SK-N-SH (cell line): ENCODE measurements around the gene CRYBA1. TPM values are rescaled to one million over a fixed set of nuclear protein-coding genes. Genes with fewer than 3 reads are reported as not detected.

Experiments used
- CTCF ChIA-PET: fragments of 300-600, 350-600 bp; formaldehyde crosslinking; extraction: SDS; loops from one replicate; lab custom pipeline; 2021; lab: Yijun Ruan, JAX
- POLR2A ChIA-PET: fragments of 350-600 bp; sonication (Branson Sonifier 250); formaldehyde crosslinking; extraction: SDS; loops from one replicate; lab custom pipeline; 2020; ENCODE audit warnings: antibody characterized with exemption, inconsistent platforms; lab: Yijun Ruan, JAX
- DNase-seq: peaks from one replicate; pipeline ENCODE4 v3.0.0; 2012
- H2AFZ ChIP-seq: fragments of 200-600 bp; sonication (generic); 2 replicates; pipeline ENCODE4 v1.8.1; 2016; ENCODE audit warnings: antibody characterized with exemption, mild to moderate bottlenecking, low read depth
- H3F3A ChIP-seq: fragments of 200-600 bp; sonication (generic); replicated peaks from 2 replicates; pipeline ENCODE3; 2016; ENCODE audit warnings: antibody characterized with exemption, mild to moderate bottlenecking; ENCODE audit not compliant: insufficient read depth
- H3K27ac ChIP-seq, 2 experiments: fragments of 200-500 bp in 1 of 2; fragments of 200-600 bp in 1 of 2; sonication (Bioruptor generic) in 1 of 2; sonication (generic), shearing (Covaris generic) in 1 of 2; 2 replicates each; pipeline versions ENCODE4 v1.5.1 to v1.6.1; 2014 to 2016; ENCODE audit warnings: low read depth in 2 of 2, inconsistent platforms in 1 of 2, low read length in 1 of 2, mild to moderate bottlenecking in 1 of 2, mixed read lengths in 1 of 2
- H3K27me3 ChIP-seq: fragments of 200-600 bp; sonication (generic), shearing (Covaris generic); 2 replicates; pipeline ENCODE4 v1.6.1; 2016; ENCODE audit warnings: mixed run types; ENCODE audit not compliant: insufficient read depth
- H3K36me3 ChIP-seq, 2 experiments: fragments of 200-500 bp in 1 of 2; fragments of 200-600 bp in 1 of 2; sonication (Bioruptor generic) in 1 of 2; sonication (generic) in 1 of 2; replicated peaks in 1 of 2; 2 replicates each; pipeline versions ENCODE3 to v1.5.1; 2014 to 2016; ENCODE audit warnings: low read length in 1 of 2, mild to moderate bottlenecking in 1 of 2; ENCODE audit not compliant: insufficient read depth in 2 of 2, control insufficient read depth in 1 of 2
- H3K4me1 ChIP-seq, 2 experiments: fragments of 200-500 bp in 1 of 2; fragments of 200-600 bp in 1 of 2; sonication (Bioruptor generic) in 1 of 2; sonication (generic), shearing (Covaris generic) in 1 of 2; 2 replicates each; pipeline versions ENCODE4 v1.5.1 to v1.6.1; 2014 to 2016; ENCODE audit warnings: low read depth in 1 of 2, low read length in 1 of 2, mixed run types in 1 of 2; ENCODE audit not compliant: insufficient read depth in 2 of 2, control insufficient read depth in 1 of 2
- H3K4me2 ChIP-seq: fragments of 200-600 bp; sonication (generic), shearing (Covaris generic); 2 replicates; pipeline ENCODE4 v1.6.1; 2017; ENCODE audit warnings: mixed run types
- H3K4me3 ChIP-seq, 2 experiments: fragments of 200-500 bp in 1 of 2; fragments of 200-600 bp in 1 of 2; sonication (Bioruptor generic) in 1 of 2; sonication (generic), shearing (Covaris generic) in 1 of 2; 2 replicates each; pipeline versions ENCODE4 v1.5.1 to v1.8.1; 2014 to 2016; ENCODE audit warnings: low read depth in 2 of 2, inconsistent platforms in 1 of 2, low read length in 1 of 2, mild to moderate bottlenecking in 1 of 2, mixed read lengths in 1 of 2, moderate library complexity in 1 of 2
- H3K79me2 ChIP-seq: fragments of 200-600 bp; sonication (generic); 2 replicates; pipeline ENCODE4 v1.8.1; 2017; ENCODE audit warnings: mild to moderate bottlenecking; ENCODE audit not compliant: insufficient read depth
- H3K9ac ChIP-seq: fragments of 200-600 bp; sonication (generic); 2 replicates; pipeline ENCODE4 v1.6.1; 2017; ENCODE audit warnings: mixed run types
- H3K9me2 ChIP-seq: fragments of 200-600 bp; sonication (generic); 2 replicates; pipeline ENCODE4 v1.6.1; 2017; ENCODE audit warnings: mixed run types
- H3K9me3 ChIP-seq: fragments of 200-600 bp; sonication (generic); 2 replicates; pipeline ENCODE4 v1.6.1; 2017; ENCODE audit warnings: mixed run types, mild to moderate bottlenecking, moderate library complexity
- H4K20me1 ChIP-seq: fragments of 200-600 bp; sonication (generic); 2 replicates; pipeline ENCODE4 v1.6.1; 2017; ENCODE audit warnings: mild to moderate bottlenecking, mixed run types; ENCODE audit not compliant: insufficient read depth
- CTCF ChIP-seq: fragments of 200-600 bp; sonication (generic); IDR thresholded peaks from 2 replicates; pipeline ENCODE4 v1.6.1; 2017; ENCODE audit warnings: antibody characterized with exemption, mild to moderate bottlenecking, moderate library complexity
- ELF1 ChIP-seq: IDR thresholded peaks from 2 replicates; pipeline ENCODE4 v1.4.0; 2012
- EP300 ChIP-seq, 2 experiments: IDR thresholded peaks; 2 replicates each; pipeline versions ENCODE4 v1.4.0 to v1.6.1; 2012; ENCODE audit warnings: borderline replicate concordance in 1 of 2, low read depth in 1 of 2, low read length in 1 of 2
- EZH2phosphoT487 ChIP-seq: fragments of 200-600 bp; sonication (generic); IDR thresholded peaks from 2 replicates; pipeline ENCODE4 v1.6.1; 2017; ENCODE audit warnings: low read depth, mixed run types, mild to moderate bottlenecking, antibody characterized with exemption, moderate library complexity, borderline replicate concordance
- FOXJ3 ChIP-seq: sonication (generic); formaldehyde crosslinking; IDR thresholded peaks from 2 replicates; pipeline ENCODE4 v1.5.1; 2020; ENCODE audit warnings: mild to moderate bottlenecking, missing genetic modification reagents
- JUND ChIP-seq: IDR thresholded peaks from 2 replicates; pipeline ENCODE4 v1.4.0; 2012
- MXI1 ChIP-seq: IDR thresholded peaks from 2 replicates; pipeline ENCODE4 v1.6.1; 2012; ENCODE audit warnings: mild to moderate bottlenecking, low read depth, low read length, improper control_type of control experiment
- POLR2AphosphoS5 ChIP-seq: IDR thresholded peaks from 2 replicates; pipeline ENCODE4 v1.6.1; 2012; ENCODE audit warnings: low read depth, low read length
- RAD21 ChIP-seq: IDR thresholded peaks from 2 replicates; pipeline ENCODE4 v1.6.1; 2012; ENCODE audit warnings: mild to moderate bottlenecking, low read length
- RFX5 ChIP-seq: IDR thresholded peaks from 2 replicates; pipeline ENCODE4 v1.6.1; 2012; ENCODE audit warnings: mild to moderate bottlenecking, improper control_type of control experiment, low read length
- RXRA ChIP-seq: IDR thresholded peaks from 2 replicates; pipeline ENCODE4 v1.4.0; 2012; ENCODE audit warnings: low read depth, mild to moderate bottlenecking, borderline replicate concordance
- TAF1 ChIP-seq: IDR thresholded peaks from 2 replicates; pipeline ENCODE4 v1.6.1; 2012; ENCODE audit warnings: low read depth, mild to moderate bottlenecking, low read length, moderate library complexity, borderline replicate concordance
- TCF12 ChIP-seq: IDR thresholded peaks from 2 replicates; pipeline ENCODE4 v1.4.0; 2012
- WGBS: methylation state at CpG from one replicate; pipeline ENCODE4 v1.1.6; 2017; ENCODE audit warnings: low lambda C conversion rate; 5-methylcytosine and 5-hydroxymethylcytosine counted together
- polyA plus RNA-seq, 3 experiments: library from polyadenylated mRNA; depleted of rRNA; stranded (reverse); fragments of >200 nt; gene quantifications; 2 replicates each; pipeline ENCODE4 v1.2.3, GENCODE V29; 2012
- TF ChIP-seq, protein P1 (sequence below): IDR thresholded peaks from 2 replicates; pipeline ENCODE4 v1.6.1; 2012; ENCODE audit warnings: mild to moderate bottlenecking, low read depth, low read length, moderate library complexity
- TF ChIP-seq, protein P2 (sequence below): IDR thresholded peaks from 2 replicates; pipeline ENCODE4; 2012
- TF ChIP-seq, protein P3 (sequence below): IDR thresholded peaks from 2 replicates; pipeline ENCODE4 v1.4.0; 2012; ENCODE audit warnings: low read depth, borderline replicate concordance
- TF ChIP-seq, protein P4 (sequence below): fragments of 150-350 bp; IDR thresholded peaks from 2 replicates; pipeline ENCODE4 v1.6.1; 2016; ENCODE audit warnings: mild to moderate bottlenecking, low read depth, low read length

Gene CRYBA1
- polyA plus RNA-seq, 1 of the 3 experiments (the other 2 are of a cell fraction): not detected

DNA sequence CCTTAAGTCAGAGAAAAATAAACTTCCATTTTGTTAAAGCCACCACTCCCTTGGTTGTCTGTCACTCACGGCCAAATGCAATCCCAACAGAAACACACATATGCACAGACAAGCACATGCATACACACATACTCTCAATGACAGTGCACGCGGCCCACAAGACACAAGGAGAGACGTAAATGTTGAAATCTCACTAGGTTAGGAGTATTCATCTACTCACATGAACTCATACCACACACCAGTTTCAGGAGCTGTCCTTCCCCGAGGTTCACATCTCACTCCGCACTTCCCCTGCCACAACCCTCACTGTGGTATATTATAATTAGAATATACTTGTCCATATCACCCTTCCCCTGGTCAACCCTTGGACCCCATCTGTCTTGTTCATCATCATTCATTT, 30.5 kb upstream of the CRYBA1 start:
- Histone ChIP-seq H3K36me3 (no peaks in the 10 kb centered on the region), H3K4me3 (no peak overlapping the region), H4K20me1 (no peaks in the 10 kb centered on the region), H3K27ac (no peak overlapping the region), H3K9ac (no peak overlapping the region), H3K79me2 (no peaks in the 10 kb centered on the region), H3K9me2 (no peaks in the 10 kb centered on the region), H3K27me3 (no peaks in the 10 kb centered on the region), H3K4me2 (no peak overlapping the region), H3K4me1 (peaks cover 0 to 2% of the 10 kb centered on the region in 2 experiments; a peak in 1 of 4 replicates), H3F3A (no peaks in the 10 kb centered on the region), H3K9me3 (no peaks in the 10 kb centered on the region), H2AFZ (no peak overlapping the region)
- ChIA-PET POLR2A (no interaction called here), CTCF (interaction anchor here (0.6 to 19.8 kb wide), 6 partner anchors 36 to 99 kb away, joined by 3 to 438 read pairs (median 30); partner anchors contain the start of gene MYO18A)
- DNase-seq: no peak
- WGBS: 84% methylated on average over 6 of the region's 6 CpGs
- TF ChIP-seq JUND: no peak
- TF ChIP-seq CTCF: no peak
- no peak for TF ChIP-seq EP300 (IDR thresholded peaks at IDR 0.05; ENCODE audit: borderline replicate concordance in 1 of 2, low read depth in 1 of 2, low read length in 1 of 2)
- TF ChIP-seq POLR2AphosphoS5: no peak
- no peak for TF ChIP-seq TAF1
- no peak for TF ChIP-seq ELF1
- no peak for TF ChIP-seq FOXJ3 (CRISPR knock-in tag)
- TF ChIP-seq, protein P1, sequence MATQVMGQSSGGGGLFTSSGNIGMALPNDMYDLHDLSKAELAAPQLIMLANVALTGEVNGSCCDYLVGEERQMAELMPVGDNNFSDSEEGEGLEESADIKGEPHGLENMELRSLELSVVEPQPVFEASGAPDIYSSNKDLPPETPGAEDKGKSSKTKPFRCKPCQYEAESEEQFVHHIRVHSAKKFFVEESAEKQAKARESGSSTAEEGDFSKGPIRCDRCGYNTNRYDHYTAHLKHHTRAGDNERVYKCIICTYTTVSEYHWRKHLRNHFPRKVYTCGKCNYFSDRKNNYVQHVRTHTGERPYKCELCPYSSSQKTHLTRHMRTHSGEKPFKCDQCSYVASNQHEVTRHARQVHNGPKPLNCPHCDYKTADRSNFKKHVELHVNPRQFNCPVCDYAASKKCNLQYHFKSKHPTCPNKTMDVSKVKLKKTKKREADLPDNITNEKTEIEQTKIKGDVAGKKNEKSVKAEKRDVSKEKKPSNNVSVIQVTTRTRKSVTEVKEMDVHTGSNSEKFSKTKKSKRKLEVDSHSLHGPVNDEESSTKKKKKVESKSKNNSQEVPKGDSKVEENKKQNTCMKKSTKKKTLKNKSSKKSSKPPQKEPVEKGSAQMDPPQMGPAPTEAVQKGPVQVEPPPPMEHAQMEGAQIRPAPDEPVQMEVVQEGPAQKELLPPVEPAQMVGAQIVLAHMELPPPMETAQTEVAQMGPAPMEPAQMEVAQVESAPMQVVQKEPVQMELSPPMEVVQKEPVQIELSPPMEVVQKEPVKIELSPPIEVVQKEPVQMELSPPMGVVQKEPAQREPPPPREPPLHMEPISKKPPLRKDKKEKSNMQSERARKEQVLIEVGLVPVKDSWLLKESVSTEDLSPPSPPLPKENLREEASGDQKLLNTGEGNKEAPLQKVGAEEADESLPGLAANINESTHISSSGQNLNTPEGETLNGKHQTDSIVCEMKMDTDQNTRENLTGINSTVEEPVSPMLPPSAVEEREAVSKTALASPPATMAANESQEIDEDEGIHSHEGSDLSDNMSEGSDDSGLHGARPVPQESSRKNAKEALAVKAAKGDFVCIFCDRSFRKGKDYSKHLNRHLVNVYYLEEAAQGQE: no peak

- H3K9me3 ChIP-seq: no peaks in the 10 kb centered on the region
- H3F3A ChIP-seq: no peaks in the 10 kb centered on the region
- no peak for TF ChIP-seq RXRA
- no peak for TF ChIP-seq EP300 (IDR thresholded peaks at IDR 0.05; ENCODE audit: borderline replicate concordance in 1 of 2, low read depth in 1 of 2, low read length in 1 of 2)
- TF ChIP-seq MXI1: no peak
- no peak for TF ChIP-seq TCF12
- TF ChIP-seq JUND: no peak
- TF ChIP-seq RFX5: no peak
- TF ChIP-seq, protein P2, sequence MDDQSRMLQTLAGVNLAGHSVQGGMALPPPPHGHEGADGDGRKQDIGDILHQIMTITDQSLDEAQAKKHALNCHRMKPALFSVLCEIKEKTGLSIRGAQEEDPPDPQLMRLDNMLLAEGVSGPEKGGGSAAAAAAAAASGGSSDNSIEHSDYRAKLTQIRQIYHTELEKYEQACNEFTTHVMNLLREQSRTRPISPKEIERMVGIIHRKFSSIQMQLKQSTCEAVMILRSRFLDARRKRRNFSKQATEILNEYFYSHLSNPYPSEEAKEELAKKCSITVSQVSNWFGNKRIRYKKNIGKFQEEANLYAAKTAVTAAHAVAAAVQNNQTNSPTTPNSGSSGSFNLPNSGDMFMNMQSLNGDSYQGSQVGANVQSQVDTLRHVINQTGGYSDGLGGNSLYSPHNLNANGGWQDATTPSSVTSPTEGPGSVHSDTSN: no peak
- no peak for TF ChIP-seq TAF1
- TF ChIP-seq, protein P3, sequence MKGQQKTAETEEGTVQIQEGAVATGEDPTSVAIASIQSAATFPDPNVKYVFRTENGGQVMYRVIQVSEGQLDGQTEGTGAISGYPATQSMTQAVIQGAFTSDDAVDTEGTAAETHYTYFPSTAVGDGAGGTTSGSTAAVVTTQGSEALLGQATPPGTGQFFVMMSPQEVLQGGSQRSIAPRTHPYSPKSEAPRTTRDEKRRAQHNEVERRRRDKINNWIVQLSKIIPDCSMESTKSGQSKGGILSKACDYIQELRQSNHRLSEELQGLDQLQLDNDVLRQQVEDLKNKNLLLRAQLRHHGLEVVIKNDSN: no peak
- TF ChIP-seq, protein P4, sequence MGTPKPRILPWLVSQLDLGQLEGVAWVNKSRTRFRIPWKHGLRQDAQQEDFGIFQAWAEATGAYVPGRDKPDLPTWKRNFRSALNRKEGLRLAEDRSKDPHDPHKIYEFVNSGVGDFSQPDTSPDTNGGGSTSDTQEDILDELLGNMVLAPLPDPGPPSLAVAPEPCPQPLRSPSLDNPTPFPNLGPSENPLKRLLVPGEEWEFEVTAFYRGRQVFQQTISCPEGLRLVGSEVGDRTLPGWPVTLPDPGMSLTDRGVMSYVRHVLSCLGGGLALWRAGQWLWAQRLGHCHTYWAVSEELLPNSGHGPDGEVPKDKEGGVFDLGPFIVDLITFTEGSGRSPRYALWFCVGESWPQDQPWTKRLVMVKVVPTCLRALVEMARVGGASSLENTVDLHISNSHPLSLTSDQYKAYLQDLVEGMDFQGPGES: no peak
- no peak for TF ChIP-seq EZH2phosphoT487
- TF ChIP-seq RAD21: no peak
These were observed 29.8 kb upstream of the CRYBA1 start for GRCh38 chr17:29216856-29217255.

More at GRCh38 chr17:29216856-29217255, 29.8 kb upstream of the CRYBA1 start:
- Histone ChIP-seq H4K20me1 (no peaks in the 10 kb centered on the region), H3K9me2 (no peaks in the 10 kb centered on the region), H2AFZ (no peak overlapping the region), H3K27ac (no peak overlapping the region), H3K4me3 (no peak overlapping the region), H3K36me3 (no peaks in the 10 kb centered on the region), H3K9ac (no peak overlapping the region), H3K4me1 (peaks cover 0 to 2% of the 10 kb centered on the region in 2 experiments; a peak in 1 of 4 replicates), H3K27me3 (no peaks in the 10 kb centered on the region), H3K79me2 (no peaks in the 10 kb centered on the region), H3K4me2 (no peak overlapping the region)
- ChIA-PET CTCF (interaction anchor here (0.6 to 19.8 kb wide), 7 partner anchors 9 to 100 kb away, joined by 3 to 438 read pairs (median 10); partner anchors contain the start of gene MYO18A), POLR2A (no interaction called here)
- 86% methylated on average over 5 of the region's 5 CpGs for WGBS
- DNase-seq: no peak
